H1 (cell line): ENCODE measurements around the gene SCGB3A1. TPM values are rescaled to one million over a fixed set of nuclear protein-coding genes. Genes with fewer than 3 reads are reported as not detected.

ENCODE experiments used
- CHD1 ChIP-seq: IDR thresholded peaks from 2 replicates; pipeline ENCODE4 v1.6.1; 2012; ENCODE audit warnings: low read depth, low read length, improper control_type of control experiment
- EP300 ChIP-seq, 2 experiments: IDR thresholded peaks; 1 replicate in 1 of 2; 2 replicates in 1 of 2; pipeline ENCODE4 v1.6.1; 2011 to 2012; ENCODE audit warnings: low read depth in 2 of 2, low read length in 2 of 2, mild to moderate bottlenecking in 2 of 2, borderline replicate concordance in 1 of 2, inconsistent platforms in 1 of 2, moderate library complexity in 1 of 2
- KDM4A ChIP-seq: IDR thresholded peaks from one replicate; pipeline ENCODE4 v1.7.1; 2012; ENCODE audit warnings: low read depth, mild to moderate bottlenecking, moderate library complexity, low read length, inconsistent platforms; ENCODE audit not compliant: severe bottlenecking
- MAFK ChIP-seq: IDR thresholded peaks from 2 replicates; pipeline ENCODE4 v1.6.1; 2012; ENCODE audit warnings: low read depth, mild to moderate bottlenecking, improper control_type of control experiment, low read length
- SP1 ChIP-seq: IDR thresholded peaks from 2 replicates; pipeline ENCODE4 v1.6.1; 2011; ENCODE audit warnings: low read depth, low read length
- polyA plus RNA-seq, 7 experiments: library from polyadenylated mRNA; depleted of rRNA in 3 of 7; stranded (reverse) in 5 of 7; unstranded in 2 of 7; fragments of >200 nt in 5 of 7; fragments of 200-250 nt in 2 of 7; gene quantifications; 1 replicate in 5 of 7; 2 replicates in 1 of 7; 4 replicates in 1 of 7; pipeline versions ENCODE4 v1.2.1 to v1.2.3, GENCODE V29; 2011 to 2013; ENCODE audit warnings: missing spikeins in 2 of 7, mixed read lengths in 2 of 7
- total RNA-seq: library from RNA; stranded (reverse); fragmentation: NEBNext Ultra II Directional; extraction: Animal tissue kit (Norgen Biotek cat#: 25700); gene quantifications from 2 replicates; pipeline ENCODE4 v1.2.1, GENCODE V29; 2021

SCGB3A1 gene
- total and polyA plus RNA-seq, 2 of the 8 experiments (the other 6 are each of a cell fraction or from before 2014, with no cell fraction given): 0.20 TPM; not detected in 1

- TF ChIP-seq SP1 (no peak), KDM4A (no peak), MAFK (no peak), EP300 (IDR thresholded peaks at IDR 0.05; ENCODE audit: borderline replicate concordance in 1 of 2, low read depth in 2 of 2, low read length in 2 of 2) (no peak), CHD1 (no peak)
- TF ChIP-seq, all 59 proteins: peak for 0
These were observed 37.8 kb upstream of the SCGB3A1 start (continued) for GRCh38 chr5:180628827-180629750.
